ENCODE measurements around the gene MED19. TPM values are rescaled to one million over a fixed set of nuclear protein-coding genes. Genes with fewer than 3 reads are reported as not detected.
"Not testable (repeated sequence)": the region's sequence is repeated elsewhere in the genome, so short reads cannot be mapped to it uniquely, and the experiment has no call there.

MED19 gene
- total RNA-seq, 1 donor from 2014 or later, result 9.6 TPM

GRCh38 chr11:57700425-57700824, 11.6 kb downstream of the MED19 start:
- no peaks in the 10 kb centered on the region for H3K9me3 ChIP-seq
- intact Hi-C loops (cut with DNase I), result no loop called here
- no peak for TF ChIP-seq CTCF (IDR thresholded peaks at IDR 0.05)
- no peaks in the 10 kb centered on the region for H3K4me1 ChIP-seq
- no peaks in the 10 kb centered on the region for H3K27me3 ChIP-seq
- no peak overlapping the region for H3K27ac ChIP-seq
- H3K36me3 ChIP-seq, result peaks cover 90% of the 10 kb centered on the region
- no peak for ATAC-seq
- no peak overlapping the region for H3K4me3 ChIP-seq
- DNase-seq, result no peak

GRCh38 chr11:57699813-57700212, 12.2 kb downstream of the MED19 start:
- DNase-seq, result no peak
- ATAC-seq, result no peak
- Histone ChIP-seq H3K9me3 (no peaks in the 10 kb centered on the region), H3K36me3 (peaks cover 92% of the 10 kb centered on the region), H3K4me3 (no peak overlapping the region), H3K27me3 (no peaks in the 10 kb centered on the region), H3K4me1 (no peaks in the 10 kb centered on the region), H3K27ac (no peak overlapping the region)
- TF ChIP-seq CTCF (IDR thresholded peaks at IDR 0.05), result no peak
- intact Hi-C loops (cut with DNase I), result no loop called here

- no peaks in the 10 kb centered on the region for H3K27me3 ChIP-seq
- no peak overlapping the region for H3K27ac ChIP-seq
- TF ChIP-seq CTCF (IDR thresholded peaks at IDR 0.05), result no peak
- intact Hi-C loops (cut with DNase I), result no loop called here
- H3K4me3 ChIP-seq, result no peak overlapping the region
- ATAC-seq (peak; percentile 15), DNase-seq (no peak)
- H3K9me3 ChIP-seq, result no peaks in the 10 kb centered on the region
- peaks cover 92% of the 10 kb centered on the region for H3K36me3 ChIP-seq
- no peaks in the 10 kb centered on the region for H3K4me1 ChIP-seq
Observed at GRCh38 chr11:57698843-57699365, 13.1 kb downstream of the MED19 start.

- intact Hi-C loops (cut with DNase I); DNase-seq; H3K27ac ChIP-seq; ATAC-seq; H3K4me3 ChIP-seq; H3K4me1 ChIP-seq; H3K9me3 ChIP-seq; H3K27me3 ChIP-seq: not testable (repeated sequence)
- peaks cover 100% of the 10 kb centered on the region for H3K36me3 ChIP-seq
Observed at GRCh38 chr11:57690474-57690873, 21.5 kb downstream of the MED19 start.

GRCh38 chr11:57681168-57681567, 30.8 kb downstream of the MED19 start:
- H3K36me3 ChIP-seq, result peaks cover 71% of the 10 kb centered on the region

GRCh38 chr11:57680552-57680874, 31.5 kb downstream of the MED19 start:
- peaks cover 71% of the 10 kb centered on the region for H3K36me3 ChIP-seq
- H3K4me1 ChIP-seq, result peaks cover 21% of the 10 kb centered on the region
- intact Hi-C loops (cut with DNase I), result no loop called here
- TF ChIP-seq CTCF (IDR thresholded peaks at IDR 0.05), result no peak
- DNase-seq (no peak), ATAC-seq (no peak)
- no peak overlapping the region for H3K27ac ChIP-seq
- H3K27me3 ChIP-seq, result no peaks in the 10 kb centered on the region
- no peaks in the 10 kb centered on the region for H3K9me3 ChIP-seq
- no peak overlapping the region for H3K4me3 ChIP-seq

More at GRCh38 chr11:57681168-57681567, 30.8 kb downstream of the MED19 start:
- intact Hi-C loops (cut with DNase I), result no loop called here
- no peaks in the 10 kb centered on the region for H3K27me3 ChIP-seq
- no peak for DNase-seq
- H3K27ac ChIP-seq, result no peak overlapping the region
- peaks cover 14% of the 10 kb centered on the region for H3K4me1 ChIP-seq
- TF ChIP-seq CTCF (IDR thresholded peaks at IDR 0.05), result no peak
- H3K4me3 ChIP-seq, result no peak overlapping the region
- no peaks in the 10 kb centered on the region for H3K9me3 ChIP-seq
- no peak for ATAC-seq

All from upper lobe of right lung (tissue), 1 donor.